Activated CD8-positive, alpha-beta memory T cell treated with anti-CD3 and anti-CD28 coated beads, Interleukin-2, amount 10 ng/mL, durations not matched to agents 7 days and 5 days (primary cell): ENCODE data around the gene EPHB2. TPM values are rescaled to one million over a fixed set of nuclear protein-coding genes. Genes with fewer than 3 reads are reported as not detected.

Source experiments
- ATAC-seq: fragments of 150-1000 bp; cut with Tn5 transposase; one replicate; pipeline ENCODE4 v1.10.0; 2021; ENCODE audit warnings: moderate library complexity
- CTCF ChIA-PET: fragments of 350-600 bp; sonication (Branson Sonifier 250); formaldehyde crosslinking; loops from one replicate; lab custom pipeline; 2021; ENCODE audit warnings: antibody characterized with exemption; lab: Charles Lee
- DNase-seq: peaks from one replicate; pipeline ENCODE4 v3.0.0-alpha.2; 2020
- H3K27ac Mint-ChIP-seq: one replicate; pipeline ENCODE4 v1.8.0; 2021; ENCODE audit warnings: mild to moderate bottlenecking, mixed read lengths
- H3K27me3 Mint-ChIP-seq: one replicate; pipeline ENCODE4 v1.8.0; 2021; ENCODE audit warnings: mixed read lengths
- H3K36me3 Mint-ChIP-seq: one replicate; pipeline ENCODE4 v1.8.0; 2021; ENCODE audit warnings: mild to moderate bottlenecking, mixed read lengths
- H3K4me1 Mint-ChIP-seq: one replicate; pipeline ENCODE4 v1.8.0; 2021; ENCODE audit warnings: mixed read lengths
- H3K4me3 Mint-ChIP-seq: one replicate; pipeline ENCODE4 v1.8.0; 2021; ENCODE audit warnings: mild to moderate bottlenecking, moderate library complexity, mixed read lengths
- H3K9me3 Mint-ChIP-seq: one replicate; pipeline ENCODE4 v1.8.0; 2022; ENCODE audit warnings: low read depth, mixed read lengths
- total RNA-seq, 2 experiments: library from RNA; stranded (reverse); gene quantifications; one replicate each; pipeline ENCODE4 v1.2.3, GENCODE V29; 2021

Gene EPHB2
- total RNA-seq, 2 experiments from 2014 or later = 0.09 TPM

DNA sequence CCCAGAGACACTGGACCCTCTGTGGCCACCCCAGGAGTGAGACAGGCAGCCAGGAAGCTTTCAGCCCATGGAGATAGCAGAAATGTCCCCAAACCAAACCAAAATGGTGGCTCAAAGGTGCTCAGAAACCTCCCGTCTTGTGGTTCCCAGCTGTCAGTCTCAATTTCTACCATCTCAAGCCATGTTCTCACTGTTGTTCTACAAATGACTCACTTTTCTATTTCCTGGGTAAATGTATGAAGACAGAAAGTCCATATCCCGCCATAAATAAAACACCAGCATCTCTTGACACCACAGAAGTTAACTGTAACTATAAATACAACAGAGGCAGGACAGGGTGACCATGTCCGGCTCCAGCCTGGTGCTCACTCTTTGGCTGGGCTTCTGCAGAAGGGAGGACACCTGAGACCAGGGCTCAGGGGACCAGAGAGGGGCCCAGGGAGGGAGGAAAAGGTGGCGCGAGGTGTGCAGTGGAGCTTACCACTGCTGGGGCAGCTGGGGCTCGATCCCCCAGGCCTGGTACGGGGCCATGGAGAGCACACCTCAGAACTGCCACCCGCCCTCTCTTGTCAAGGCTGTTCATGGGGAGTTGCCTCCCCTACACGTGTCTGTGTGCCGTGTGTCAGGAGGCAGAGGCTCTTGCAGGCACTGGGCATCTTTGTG lies 43.6 kb downstream of the EPHB2 start:
- Mint-ChIP-seq H3K36me3 (no peaks in the 10 kb centered on the region), H3K9me3 (no peaks in the 10 kb centered on the region), H3K27ac (no peak overlapping the region), H3K4me1 (peaks cover 15% of the 10 kb centered on the region), H3K27me3 (no peaks in the 10 kb centered on the region), H3K4me3 (no peak overlapping the region)
- CTCF ChIA-PET = interaction anchor here (0.7 to 1.3 kb wide), 2 partner anchors 9 to 107 kb away, joined by 3 read pairs; no protein-coding TSS in a partner anchor
- ATAC-seq (peak; percentile 67), DNase-seq (no peak)

DNA sequence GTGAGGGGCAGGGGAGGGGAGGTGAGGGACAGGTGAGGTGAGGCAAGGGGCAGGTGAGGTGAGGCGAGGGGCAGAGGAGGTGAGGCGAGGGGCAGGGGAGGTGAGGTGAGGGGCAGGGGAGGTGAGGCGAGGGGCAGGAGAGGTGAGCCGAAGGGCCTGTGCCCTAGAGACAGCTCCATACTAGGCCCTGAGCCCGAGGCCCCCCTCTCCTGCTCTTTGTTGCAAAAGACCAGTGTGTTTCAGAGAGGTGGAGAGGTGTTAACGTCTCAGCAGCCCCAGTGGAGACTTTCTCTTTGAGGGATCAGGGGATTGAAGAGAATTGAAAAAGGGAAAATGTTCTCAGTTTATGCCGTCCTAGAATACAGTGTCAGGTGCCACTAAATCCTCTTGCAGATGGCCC lies 44.2 kb downstream of the EPHB2 start:
- Mint-ChIP-seq H3K4me3 (no peak overlapping the region), H3K27me3 (no peaks in the 10 kb centered on the region), H3K27ac (no peak overlapping the region), H3K36me3 (no peaks in the 10 kb centered on the region), H3K9me3 (no peaks in the 10 kb centered on the region), H3K4me1 (peaks cover 15% of the 10 kb centered on the region)
- CTCF ChIA-PET = no interaction called here
- DNase-seq (no peak), ATAC-seq (no peak)

DNA sequence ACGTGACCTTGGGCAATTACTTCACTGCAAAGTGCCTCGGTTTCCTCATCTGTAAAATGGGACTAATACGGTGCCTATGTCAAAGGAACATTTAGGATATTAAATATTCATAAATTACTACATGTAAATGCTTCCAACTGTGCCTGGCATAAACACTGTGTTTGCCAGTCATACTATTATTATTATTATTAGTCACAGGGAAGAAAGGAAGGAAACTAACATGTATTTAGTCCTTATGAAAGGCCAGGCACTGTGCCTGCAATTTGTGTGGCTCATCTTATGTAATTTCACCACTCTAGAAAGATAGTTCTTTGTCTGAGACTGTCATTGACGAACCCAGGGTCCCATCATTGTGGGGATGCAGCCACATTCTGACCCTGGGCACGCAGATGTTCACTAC lies 45.0 kb downstream of the EPHB2 start:
- no peaks in the 10 kb centered on the region for H3K36me3 Mint-ChIP-seq

DNA sequence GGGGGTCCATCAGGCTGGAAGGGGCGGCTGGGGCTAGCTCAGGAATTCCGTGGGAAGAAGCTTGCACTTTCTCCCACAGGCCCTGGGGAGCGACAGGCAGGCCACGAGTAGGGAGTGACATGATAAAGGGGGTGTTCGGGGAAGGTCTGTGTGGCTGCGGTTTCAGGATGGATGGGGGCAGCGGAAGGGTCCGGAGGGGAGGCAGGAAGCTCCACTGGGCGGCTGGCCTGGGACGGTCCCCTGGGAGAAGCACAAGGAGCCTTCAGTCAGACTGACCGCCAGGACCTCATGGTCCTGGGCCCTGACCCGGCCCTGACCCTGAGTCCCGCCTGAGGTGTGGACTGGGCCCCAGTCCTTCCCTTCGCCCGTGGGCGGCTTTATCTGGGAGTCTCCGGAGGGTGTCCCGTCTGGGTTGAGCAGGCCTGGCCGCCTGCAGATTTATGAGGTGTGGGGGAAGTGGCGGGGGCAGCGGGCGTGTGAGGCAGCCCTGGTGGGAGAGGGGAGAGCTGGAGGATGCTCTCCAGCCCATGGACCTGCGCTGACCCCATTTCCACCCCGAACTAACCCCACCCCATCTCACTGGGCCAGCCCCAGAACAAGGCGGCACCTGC lies 45.6 kb downstream of the EPHB2 start:
- no peak for ATAC-seq
- H3K4me3 Mint-ChIP-seq = no peak overlapping the region
- no peaks in the 10 kb centered on the region for H3K9me3 Mint-ChIP-seq
- H3K36me3 Mint-ChIP-seq = no peaks in the 10 kb centered on the region
- CTCF ChIA-PET = no interaction called here
- no peak overlapping the region for H3K27ac Mint-ChIP-seq
- peaks cover 11% of the 10 kb centered on the region for H3K4me1 Mint-ChIP-seq
- H3K27me3 Mint-ChIP-seq = no peaks in the 10 kb centered on the region
- no peak for DNase-seq

More for the DNA sequence above, 45.0 kb downstream of the EPHB2 start:
- DNase-seq = no peak
- no peak for ATAC-seq
- Mint-ChIP-seq H3K4me3 (no peak overlapping the region), H3K9me3 (no peaks in the 10 kb centered on the region), H3K27ac (no peak overlapping the region), H3K27me3 (no peaks in the 10 kb centered on the region), H3K4me1 (peaks cover 11% of the 10 kb centered on the region)
- CTCF ChIA-PET = no interaction called here

DNA sequence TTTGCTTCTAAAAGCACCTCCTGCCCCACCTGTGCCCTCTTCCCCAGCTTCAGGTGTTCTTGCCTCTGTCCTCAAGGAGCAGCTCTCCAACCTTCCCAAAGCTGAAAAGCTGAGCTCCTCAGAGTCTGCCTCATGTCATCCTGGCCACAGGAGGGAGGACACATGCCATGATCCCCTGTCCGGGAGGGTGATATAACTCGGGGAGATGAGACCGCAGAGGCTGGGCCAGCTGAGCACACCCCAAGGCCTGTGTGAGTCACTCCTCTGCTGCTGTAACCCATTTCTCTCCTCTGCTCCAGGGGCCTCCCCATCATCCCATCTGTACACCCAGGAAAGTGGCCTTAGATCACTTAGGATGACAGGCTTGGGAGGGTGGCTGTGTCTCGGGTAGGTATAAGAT lies 49.8 kb downstream of the EPHB2 start:
- CTCF ChIA-PET = no interaction called here
- Mint-ChIP-seq H3K9me3 (no peaks in the 10 kb centered on the region), H3K27ac (no peak overlapping the region), H3K4me3 (no peak overlapping the region), H3K36me3 (no peaks in the 10 kb centered on the region), H3K4me1 (peaks cover 7% of the 10 kb centered on the region), H3K27me3 (no peaks in the 10 kb centered on the region)
- ATAC-seq (no peak), DNase-seq (no peak)

DNA sequence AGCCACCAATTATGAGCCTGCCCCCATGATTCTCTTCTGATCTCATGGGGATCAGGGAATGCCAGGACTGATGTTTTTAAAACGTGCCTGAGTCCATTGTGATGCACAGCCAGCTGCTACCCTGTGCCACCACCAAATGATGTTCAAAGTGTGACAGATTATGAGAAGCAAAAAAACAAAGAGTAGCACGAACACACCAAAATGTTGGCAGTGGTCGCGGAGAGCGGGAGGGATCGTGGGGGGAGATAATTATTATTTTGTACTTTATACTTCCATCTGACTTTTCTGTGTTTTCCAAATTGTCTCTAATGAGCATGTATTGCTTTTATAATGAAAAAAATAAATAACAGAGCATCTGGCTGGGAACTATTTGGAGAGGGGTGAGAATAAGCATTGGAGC lies 50.5 kb downstream of the EPHB2 start:
- H3K4me3 Mint-ChIP-seq = no peak overlapping the region
- ATAC-seq (no peak), DNase-seq (no peak)
- no peak overlapping the region for H3K27ac Mint-ChIP-seq
- no peaks in the 10 kb centered on the region for H3K27me3 Mint-ChIP-seq
- peaks cover 7% of the 10 kb centered on the region for H3K4me1 Mint-ChIP-seq
- CTCF ChIA-PET = no interaction called here
- no peaks in the 10 kb centered on the region for H3K36me3 Mint-ChIP-seq
- no peaks in the 10 kb centered on the region for H3K9me3 Mint-ChIP-seq

DNA sequence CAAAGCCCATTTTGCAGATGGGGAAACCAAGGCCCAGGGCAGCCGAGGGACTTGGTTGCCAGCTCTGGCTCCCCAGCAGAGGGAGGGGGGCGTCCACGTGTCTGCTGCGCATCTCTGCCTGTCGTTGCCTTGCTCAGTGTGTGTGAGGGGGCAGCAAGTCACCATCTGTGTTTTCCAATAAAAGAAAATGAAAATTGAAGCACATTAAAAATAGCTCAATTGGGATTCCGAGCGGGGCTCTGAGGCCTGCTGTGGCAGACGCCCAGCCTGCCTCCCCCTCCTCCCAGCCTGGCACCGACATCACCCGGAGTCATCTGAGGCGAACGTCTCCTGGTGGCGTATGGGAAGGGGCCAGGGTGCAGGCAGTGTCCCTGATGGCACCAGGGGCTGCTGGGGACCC lies 51.2 kb downstream of the EPHB2 start:
- H3K27ac Mint-ChIP-seq = no peak overlapping the region
- no peaks in the 10 kb centered on the region for H3K27me3 Mint-ChIP-seq
- CTCF ChIA-PET = no interaction called here
- DNase-seq (no peak), ATAC-seq (no peak)
- no peaks in the 10 kb centered on the region for H3K36me3 Mint-ChIP-seq
- peaks cover 7% of the 10 kb centered on the region for H3K4me1 Mint-ChIP-seq
- no peak overlapping the region for H3K4me3 Mint-ChIP-seq
- no peaks in the 10 kb centered on the region for H3K9me3 Mint-ChIP-seq

DNA sequence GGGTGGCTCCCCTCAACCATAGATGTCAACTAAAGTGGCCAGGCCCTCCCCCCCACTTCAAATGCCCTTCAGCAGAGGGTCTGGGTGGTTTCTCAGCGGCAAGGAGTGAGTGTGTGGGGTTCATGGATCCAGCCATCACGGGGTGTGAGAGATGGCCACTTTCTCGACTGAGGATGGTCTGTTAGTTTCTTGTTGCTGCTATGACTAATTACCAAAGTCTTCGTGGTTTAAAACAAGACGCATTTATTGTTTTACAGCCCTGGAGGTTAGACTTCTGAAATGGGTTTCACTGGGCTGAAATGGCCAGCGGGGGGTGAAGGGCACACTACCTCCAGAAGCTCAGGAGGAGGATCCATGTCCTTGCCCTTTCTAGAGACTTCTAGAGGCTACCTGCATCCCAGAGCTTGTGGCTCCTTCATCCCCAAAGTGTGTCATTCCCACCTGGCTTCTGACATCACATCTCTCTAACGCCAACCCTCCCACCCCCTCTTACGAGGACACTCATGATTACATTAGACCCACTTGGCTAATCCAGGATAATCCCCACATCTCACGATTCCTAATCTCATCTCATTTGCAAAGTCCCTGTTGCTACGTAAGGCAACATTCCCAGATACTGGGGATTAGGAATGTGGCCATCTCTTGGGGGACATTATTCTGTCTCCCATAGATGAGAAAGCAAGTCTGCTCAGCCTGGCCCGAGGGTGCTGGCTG lies 53.0 kb downstream of the EPHB2 start:
- H3K4me1 Mint-ChIP-seq = peaks cover 7% of the 10 kb centered on the region
- no peak overlapping the region for H3K4me3 Mint-ChIP-seq
- H3K27ac Mint-ChIP-seq = no peak overlapping the region
- CTCF ChIA-PET = no interaction called here
- no peaks in the 10 kb centered on the region for H3K9me3 Mint-ChIP-seq
- DNase-seq (no peak), ATAC-seq (peak; percentile 33)
- no peaks in the 10 kb centered on the region for H3K36me3 Mint-ChIP-seq
- no peaks in the 10 kb centered on the region for H3K27me3 Mint-ChIP-seq

DNA sequence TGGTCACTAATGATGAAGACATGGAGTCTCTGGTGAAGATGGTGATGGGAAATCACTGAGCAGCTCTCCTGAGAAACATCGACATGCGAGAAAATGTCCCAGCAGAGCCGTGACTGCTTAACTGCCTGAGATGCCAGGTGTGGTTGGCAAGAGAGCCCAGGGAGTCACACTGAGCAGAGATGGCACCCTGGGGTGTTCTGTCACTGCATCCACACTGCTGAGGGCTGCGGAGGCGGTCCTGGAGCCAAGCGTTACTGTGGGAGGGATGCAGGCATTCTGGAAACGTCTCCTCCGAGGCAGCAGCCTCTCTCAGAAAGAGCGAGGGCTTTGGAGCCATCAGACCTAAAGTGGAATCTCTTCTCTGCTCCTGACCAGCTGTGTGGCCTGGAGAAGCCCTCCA lies 57.2 kb downstream of the EPHB2 start:
- Mint-ChIP-seq H3K4me1 (peaks cover 7% of the 10 kb centered on the region), H3K36me3 (no peaks in the 10 kb centered on the region)

DNA sequence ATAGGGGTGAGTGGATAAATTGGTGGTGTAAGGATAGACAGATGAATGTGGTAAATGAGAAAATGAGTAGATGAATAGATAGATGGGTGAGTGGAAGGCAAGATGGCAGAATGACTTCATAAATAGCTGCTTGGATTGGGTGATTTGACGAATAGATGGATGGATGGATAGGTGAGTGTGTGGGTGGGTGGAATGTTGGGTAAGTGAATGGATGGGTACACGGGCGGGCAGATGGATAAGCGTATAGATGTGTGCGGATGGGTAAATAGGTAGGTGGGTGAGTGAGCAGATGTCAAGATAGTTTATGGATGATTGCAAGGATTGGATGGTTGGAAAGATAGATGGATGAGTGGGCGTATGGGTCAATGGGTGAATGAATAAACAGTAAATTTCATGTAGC lies 59.3 kb downstream of the EPHB2 start:
- Mint-ChIP-seq H3K9me3 (no peaks in the 10 kb centered on the region), H3K27me3 (peaks cover 7% of the 10 kb centered on the region), H3K27ac (no peak overlapping the region), H3K36me3 (no peaks in the 10 kb centered on the region), H3K4me1 (no peaks in the 10 kb centered on the region), H3K4me3 (no peak overlapping the region)
- CTCF ChIA-PET = no interaction called here
- DNase-seq (no peak), ATAC-seq (no peak)

More for the DNA sequence above, 57.2 kb downstream of the EPHB2 start:
- Mint-ChIP-seq H3K9me3 (no peaks in the 10 kb centered on the region), H3K27ac (no peak overlapping the region), H3K27me3 (peaks cover 3% of the 10 kb centered on the region), H3K4me3 (no peak overlapping the region)
- no peak for ATAC-seq
- no peak for DNase-seq
- CTCF ChIA-PET = no interaction called here

DNA sequence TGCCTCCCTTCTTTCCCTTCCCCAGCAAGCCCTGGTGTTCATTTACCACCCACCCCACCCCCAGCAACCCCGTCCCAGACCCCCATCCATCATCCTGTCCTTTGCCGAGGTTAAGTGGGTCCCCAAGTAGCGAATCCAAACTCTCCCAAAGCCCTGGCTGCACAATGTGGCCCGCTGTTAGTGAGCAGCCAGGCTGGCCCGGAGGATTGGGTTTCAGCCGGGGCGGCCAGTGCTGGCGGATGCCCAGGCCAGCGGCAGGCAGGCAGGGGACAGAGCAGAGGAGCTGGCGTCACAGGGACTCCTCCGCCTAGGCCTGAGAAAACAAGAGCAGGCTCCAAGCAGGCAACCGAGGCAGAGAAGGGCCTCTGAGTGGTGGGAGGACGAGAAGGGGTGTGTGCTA lies 61.4 kb downstream of the EPHB2 start:
- H3K9me3 Mint-ChIP-seq = no peaks in the 10 kb centered on the region
- no peaks in the 10 kb centered on the region for H3K36me3 Mint-ChIP-seq
- DNase-seq (no peak), ATAC-seq (no peak)
- no peak overlapping the region for H3K4me3 Mint-ChIP-seq
- no peak overlapping the region for H3K27ac Mint-ChIP-seq
- CTCF ChIA-PET = no interaction called here
- no peaks in the 10 kb centered on the region for H3K4me1 Mint-ChIP-seq
- peaks cover 11% of the 10 kb centered on the region for H3K27me3 Mint-ChIP-seq

DNA sequence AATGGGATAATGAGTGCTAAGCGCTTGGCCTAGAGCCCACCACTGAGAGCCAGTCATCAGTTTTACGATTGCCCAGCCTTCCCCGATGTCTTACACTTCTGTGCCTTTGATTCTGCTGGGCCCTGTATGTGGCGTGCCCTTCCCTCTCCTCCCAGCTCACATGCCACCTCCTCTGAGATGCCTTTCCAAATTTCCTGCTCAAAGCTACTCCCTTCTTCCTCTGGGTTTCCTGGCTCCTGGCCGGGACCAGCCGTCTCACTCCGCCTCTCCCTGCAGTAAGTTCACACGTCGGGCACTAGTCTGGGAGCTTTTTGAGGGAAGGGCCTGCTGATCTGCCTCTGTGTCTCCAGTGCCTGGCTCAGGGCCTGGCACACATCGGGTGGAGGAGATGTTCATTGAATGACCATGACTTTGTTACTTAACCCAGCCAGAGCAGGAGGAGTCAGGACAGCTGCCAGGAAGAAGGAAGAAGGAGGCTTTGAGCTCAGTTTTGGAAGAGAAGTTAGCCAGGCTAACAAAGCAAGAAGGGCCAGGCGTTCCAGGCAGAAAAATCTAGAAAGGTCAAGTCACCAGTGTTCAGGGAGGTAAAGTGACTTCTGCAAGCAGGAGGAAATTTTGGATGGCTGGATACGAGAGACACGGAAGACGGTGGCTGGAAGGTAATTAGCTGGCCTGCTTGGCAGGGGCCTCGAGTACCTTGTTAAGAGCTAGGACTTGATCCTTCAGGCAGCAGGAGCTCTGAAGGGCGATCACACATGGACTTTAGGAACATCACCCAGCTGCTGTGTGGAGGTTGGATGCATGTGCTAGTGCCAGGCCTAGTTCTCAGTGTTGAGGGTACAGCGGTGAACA lies 63.6 kb downstream of the EPHB2 start:
- Mint-ChIP-seq H3K27me3 (peaks cover 22% of the 10 kb centered on the region), H3K4me1 (no peaks in the 10 kb centered on the region), H3K27ac (no peak overlapping the region), H3K36me3 (no peaks in the 10 kb centered on the region), H3K4me3 (no peak overlapping the region), H3K9me3 (no peaks in the 10 kb centered on the region)
- no peak for DNase-seq
- ATAC-seq = no peak
- CTCF ChIA-PET = interaction anchor here (0.6 kb wide), 1 partner anchor 1697 kb away, joined by 3 read pairs; no protein-coding TSS in a partner anchor

DNA sequence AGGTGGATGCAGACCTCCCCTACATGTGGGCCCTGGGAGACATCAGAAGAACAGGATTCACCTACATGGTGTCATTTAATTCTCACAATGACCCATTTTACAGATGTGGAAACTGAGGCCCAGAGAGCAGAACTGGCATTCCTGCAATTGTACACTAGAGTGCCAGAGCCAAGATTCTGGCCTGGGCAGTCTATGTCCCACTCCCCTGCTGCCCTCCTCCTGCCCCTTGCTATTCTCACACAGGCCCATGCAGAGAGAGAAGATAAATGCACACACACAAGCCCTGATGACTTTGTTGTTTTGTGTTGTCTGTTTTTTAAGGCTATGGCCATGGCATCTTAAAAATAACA lies 64.2 kb downstream of the EPHB2 start:
- no peaks in the 10 kb centered on the region for H3K36me3 Mint-ChIP-seq
- ATAC-seq = no peak
- DNase-seq = no peak

More for the DNA sequence above, 64.2 kb downstream of the EPHB2 start:
- peaks cover 18% of the 10 kb centered on the region for H3K27me3 Mint-ChIP-seq
- no peak overlapping the region for H3K27ac Mint-ChIP-seq
- no peaks in the 10 kb centered on the region for H3K4me1 Mint-ChIP-seq
- H3K9me3 Mint-ChIP-seq = no peaks in the 10 kb centered on the region
- CTCF ChIA-PET = interaction anchor here (0.6 kb wide), 1 partner anchor 1696 kb away, joined by 3 read pairs; no protein-coding TSS in a partner anchor
- H3K4me3 Mint-ChIP-seq = no peak overlapping the region
